Stimulated activated naive CD4-positive, alpha-beta T cell (primary cell): ENCODE data around the gene C22orf39.

ENCODE experiments used
- DNase-seq, 6 experiments: peaks; one replicate each; lab custom pipeline; 2025; lab: John Stamatoyannopoulos, UW

The C22orf39 gene

DNA sequence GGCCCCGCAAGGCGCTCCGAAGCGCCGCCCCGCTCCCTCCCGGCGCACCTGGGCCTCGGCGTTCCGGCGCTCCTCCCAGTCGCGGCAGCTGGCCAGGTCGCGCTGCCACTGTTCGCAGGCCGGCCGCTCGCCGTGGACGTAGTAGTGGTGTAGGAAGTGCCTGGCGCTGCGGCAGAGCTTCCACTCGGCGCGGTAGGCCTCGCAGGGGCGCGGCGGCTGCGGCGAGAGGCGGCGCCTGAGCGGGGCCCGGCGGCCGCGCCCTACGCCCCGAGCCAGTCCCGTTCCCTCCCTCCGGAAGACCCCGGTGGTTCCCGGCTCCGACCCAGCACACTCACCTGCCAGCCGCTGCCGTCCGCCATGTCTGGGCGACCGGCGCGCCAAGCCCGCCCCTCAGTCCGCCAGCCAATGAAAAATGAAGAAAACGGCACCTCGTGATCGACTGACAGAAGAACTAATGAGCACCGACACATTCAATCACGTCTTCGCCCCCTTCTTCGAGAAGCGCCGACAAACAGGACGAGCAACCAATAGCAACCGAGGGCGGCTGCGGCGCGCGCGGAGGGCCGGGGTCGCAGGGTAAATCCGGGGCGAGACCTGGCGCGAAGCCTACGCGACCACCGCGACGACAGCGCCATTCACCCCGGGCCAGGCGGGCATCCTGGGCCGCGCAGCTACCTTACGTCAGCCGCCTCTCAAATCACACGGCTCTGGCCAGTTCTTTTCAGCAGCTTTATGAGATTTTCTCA lies at the start of gene C22orf39:
TSS of gene C22orf39 (minus strand) at position 382 of the 746 bp plus-strand sequence. CDS start at position 359, 23 bp downstream.
- peak; percentile 83 to 90 (median 88) for DNase-seq

GRCh38 chr22:19497245-19497644 lies 49.7 kb upstream of the C22orf39 start:
- DNase-seq: no peak

DNA sequence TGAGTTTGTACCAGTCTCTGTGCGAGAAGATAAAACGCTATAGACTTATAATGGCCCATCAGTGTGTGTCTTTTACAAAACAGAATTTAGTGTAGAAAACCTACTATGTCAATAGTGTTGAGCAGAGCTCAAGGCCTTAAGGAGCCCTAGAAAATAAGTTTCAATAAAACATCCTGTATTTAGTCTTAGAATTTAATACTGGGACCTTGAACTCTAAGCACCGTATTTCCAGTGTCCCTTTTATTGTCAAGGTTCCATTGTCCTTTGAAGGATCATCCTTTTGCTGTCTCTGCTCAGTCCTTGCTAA lies 48.8 kb upstream of the C22orf39 start:
- DNase-seq: no peak

GRCh38 chr22:19495562-19496323 lies 48.2 kb upstream of the C22orf39 start:
- peak in 3 of 6 experiments; percentile 34 to 59 (median 55) for DNase-seq

GRCh38 chr22:19494676-19495173 lies 47.2 kb upstream of the C22orf39 start:
- no peak for DNase-seq

DNA sequence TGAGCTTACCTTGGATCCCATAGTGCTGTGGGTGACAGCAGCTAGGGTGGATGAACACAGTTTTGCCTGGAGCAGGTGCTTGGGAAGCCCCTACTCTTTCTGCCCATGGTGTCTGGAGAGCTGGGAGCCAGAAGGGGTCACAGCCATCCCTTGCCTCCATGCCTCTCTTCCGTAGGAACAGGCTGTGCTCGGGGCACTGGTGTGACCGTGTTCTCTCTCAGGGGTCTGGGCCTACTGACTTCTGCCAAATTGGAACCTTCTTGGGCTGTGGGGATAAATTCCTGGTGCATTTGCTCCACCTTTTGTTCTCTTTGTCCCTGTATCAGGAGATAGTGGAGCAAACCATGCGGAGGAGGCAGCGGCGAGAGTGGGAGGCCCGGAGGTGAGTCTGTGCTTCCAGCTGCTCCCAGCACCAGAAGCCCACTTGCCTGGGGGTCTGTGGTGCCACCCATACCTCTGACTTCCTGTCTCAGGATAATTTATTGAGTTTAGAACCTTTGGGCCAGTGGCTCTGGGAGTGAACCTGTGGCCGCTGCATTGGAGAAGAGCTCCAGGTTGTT lies 46.6 kb upstream of the C22orf39 start:
- no peak for DNase-seq

DNA sequence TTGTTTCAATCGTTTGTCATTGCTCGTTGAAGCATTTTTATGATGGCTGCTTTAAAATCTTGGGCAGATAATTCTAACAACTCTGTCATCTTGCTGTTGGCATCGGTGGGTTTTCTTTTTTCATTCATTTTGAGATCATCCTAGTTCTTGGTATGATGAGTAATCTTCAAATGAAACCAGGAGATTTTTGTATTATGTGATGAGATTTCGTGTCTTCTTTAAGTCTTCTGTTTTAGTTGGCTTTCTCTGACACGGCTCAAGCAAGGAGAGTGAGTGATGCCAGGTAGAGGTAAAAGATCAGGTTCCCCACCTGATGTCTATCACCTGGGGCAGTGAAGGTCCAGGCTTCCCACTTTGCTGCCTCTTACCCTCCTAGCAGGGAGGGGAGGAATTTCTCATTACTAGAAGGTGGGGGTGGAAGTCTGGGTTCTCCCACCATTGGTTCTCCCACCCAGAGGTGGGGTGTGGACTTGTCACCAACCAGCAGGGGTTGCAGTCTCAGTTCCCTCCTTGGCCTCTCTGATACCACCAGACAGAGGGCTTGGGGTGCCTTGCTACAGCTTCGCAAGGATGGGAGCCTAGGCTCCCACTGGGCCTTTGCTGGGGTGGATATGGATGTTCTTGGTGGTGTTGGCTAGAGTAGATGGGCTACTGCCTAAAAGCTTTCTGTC lies 45.1 kb upstream of the C22orf39 start:
- no peak for DNase-seq

- no peak for DNase-seq
Measured at GRCh38 chr22:19490628-19491230, 43.2 kb upstream of the C22orf39 start.

GRCh38 chr22:19488884-19489843 lies 41.7 kb upstream of the C22orf39 start:
- peak in 2 of 6 experiments; percentile 8 to 10 for DNase-seq

GRCh38 chr22:19488285-19488684 lies 40.8 kb upstream of the C22orf39 start:
- DNase-seq: no peak

- no peak for DNase-seq
Measured at GRCh38 chr22:19483481-19484244, 36.2 kb upstream of the C22orf39 start.

DNA sequence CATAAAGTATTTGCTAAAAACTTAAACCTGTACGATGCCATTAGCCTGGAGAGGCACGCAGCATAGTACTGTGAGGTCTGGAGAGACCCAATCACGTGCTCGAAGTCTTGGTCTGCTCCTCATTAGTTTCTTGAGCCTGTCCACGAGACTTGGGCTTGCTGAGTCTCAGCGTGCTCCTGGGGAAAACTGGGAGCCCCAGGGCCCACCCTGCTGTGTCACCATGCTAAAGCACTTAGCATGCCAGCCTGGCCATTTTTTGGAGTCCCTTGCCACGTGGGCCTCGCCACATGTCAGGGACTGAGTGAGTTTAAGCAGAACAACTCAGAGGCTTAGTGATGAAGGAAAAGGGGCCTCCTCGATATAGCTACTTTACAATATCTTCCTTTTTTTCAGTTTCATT lies 34.8 kb upstream of the C22orf39 start:
- DNase-seq: no peak

DNA sequence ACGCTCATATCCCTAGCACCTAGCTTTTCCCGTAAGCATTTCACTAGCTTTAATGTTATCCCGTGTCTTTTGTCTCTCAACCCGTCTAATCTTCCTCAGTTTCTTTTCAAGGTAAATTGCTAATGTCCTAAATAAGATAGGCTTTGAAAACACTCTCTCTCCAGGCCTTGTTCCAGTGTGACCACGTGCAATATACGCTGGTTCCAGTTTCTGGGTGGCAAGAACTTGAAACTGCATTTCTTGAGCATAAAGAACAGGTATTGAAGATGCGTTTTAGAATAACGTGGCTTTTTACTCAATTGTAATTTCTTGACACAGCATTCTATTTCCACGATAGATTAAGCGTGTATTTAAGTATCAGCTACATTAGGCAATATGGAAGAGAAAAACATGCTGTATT lies 33.3 kb upstream of the C22orf39 start:
- DNase-seq: no peak

DNA sequence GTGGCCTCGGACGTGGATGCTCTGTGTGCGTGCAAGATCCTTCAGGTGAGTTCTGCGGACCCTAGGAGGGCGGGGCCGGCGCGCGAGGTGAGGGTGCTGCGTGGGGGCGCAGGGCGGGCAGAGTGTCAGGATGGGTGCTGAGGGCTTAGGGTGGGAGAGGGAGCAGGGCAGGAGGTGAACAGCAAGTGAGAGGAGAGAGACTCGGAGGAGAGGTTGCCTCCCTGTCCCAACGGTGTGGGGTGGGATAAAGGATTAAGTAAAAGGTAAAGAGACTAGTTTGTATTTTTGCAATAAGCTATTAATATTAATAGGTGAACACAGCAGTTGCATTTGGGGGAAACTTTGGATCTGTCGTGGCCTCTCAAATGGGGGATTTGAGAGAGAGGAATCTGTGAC lies 32.7 kb upstream of the C22orf39 start:
- no peak for DNase-seq

DNA sequence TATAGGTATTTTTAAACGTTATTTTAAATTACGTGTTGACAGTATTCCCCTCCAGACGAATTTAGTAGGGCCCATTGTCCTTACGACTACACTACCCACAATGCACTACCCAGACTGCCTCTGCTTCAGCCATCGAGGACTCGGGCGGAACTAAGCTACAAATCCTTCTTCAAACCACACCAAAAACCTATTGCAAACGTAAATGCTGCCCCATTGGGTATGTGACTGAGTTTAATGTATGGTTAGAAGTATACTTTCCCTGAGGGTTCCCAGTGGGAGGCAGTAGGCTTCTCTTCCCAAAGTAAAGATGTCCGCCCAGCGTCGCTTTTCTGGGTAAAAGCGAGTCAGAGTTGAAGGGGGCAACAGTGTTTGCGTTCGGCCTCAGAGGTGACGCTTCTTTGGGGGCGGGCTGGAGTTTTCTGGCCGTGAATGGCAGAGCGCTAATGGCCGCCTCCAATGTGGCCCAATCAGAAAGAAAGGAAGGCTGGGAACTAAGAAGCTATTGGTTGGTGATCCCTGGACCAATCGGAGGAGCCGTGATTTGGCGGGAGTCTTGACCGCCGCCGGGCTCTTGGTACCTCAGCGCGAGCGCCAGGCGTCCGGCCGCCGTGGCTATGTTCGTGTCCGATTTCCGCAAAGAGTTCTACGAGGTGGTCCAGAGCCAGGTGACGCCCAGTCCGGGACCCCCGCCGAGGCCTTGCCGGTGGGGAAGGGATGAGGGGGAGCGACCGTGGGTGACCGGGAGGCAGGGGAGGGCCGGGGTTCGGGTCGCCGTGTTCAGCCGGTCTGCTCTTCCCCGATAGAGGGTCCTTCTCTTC lies 32.1 kb upstream of the C22orf39 start, which contains the start of gene CDC45:
TSS of gene CDC45 (plus strand) at position 566 of the 818 bp plus-strand sequence. CDS start at position 615, 49 bp downstream.
- peak; percentile 82 to 99 (median 95) for DNase-seq

- DNase-seq: peak; percentile 62 to 97 (median 77)
Measured at GRCh38 chr22:19478901-19479354, 31.4 kb upstream of the C22orf39 start, which contains the start of gene UFD1. TSS of gene UFD1 (minus strand) at chr22:19479193. CDS start at chr22:19479085, 108 bp downstream.

DNA sequence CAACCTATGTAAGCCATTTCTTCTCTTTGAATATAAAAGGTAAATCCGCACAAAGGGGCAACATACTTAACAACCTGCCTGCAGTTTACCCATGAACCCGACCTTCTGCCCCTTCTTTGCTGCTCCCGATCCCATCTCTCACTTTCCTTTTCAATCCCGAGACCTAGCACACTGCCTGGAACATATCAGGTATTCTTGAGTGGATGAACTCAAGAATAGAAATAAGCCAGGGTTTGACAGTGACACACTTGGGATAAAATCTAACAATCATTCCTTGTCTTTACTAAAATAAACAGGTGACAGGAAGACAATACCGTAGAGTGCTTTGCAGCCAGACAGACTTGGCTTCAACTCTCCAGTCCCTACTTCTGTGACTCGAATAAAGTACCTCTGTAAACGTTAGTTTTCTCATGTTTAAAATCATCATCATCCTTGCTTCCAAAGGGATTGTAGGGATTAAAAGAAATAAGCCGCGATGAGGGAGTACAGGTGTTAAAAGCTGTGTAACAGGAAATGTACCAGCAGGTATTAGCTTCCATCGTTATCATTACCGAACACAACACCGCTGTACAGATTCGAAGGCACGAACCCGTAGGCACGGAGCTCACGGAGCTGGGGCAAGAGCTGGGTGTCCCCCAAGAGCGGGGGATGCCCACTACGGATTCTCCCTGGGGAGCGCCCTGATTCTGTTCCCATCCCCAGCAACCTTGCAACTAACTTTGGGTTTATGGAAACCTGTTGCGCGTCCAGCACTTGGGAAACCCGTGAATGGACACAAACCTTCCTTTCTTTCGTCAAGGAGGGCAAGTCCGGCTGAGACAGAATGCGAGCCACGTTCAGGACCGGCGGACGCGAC lies 30.8 kb upstream of the C22orf39 start:
- peak; percentile 13 to 51 (median 21) for DNase-seq
